Activated CD4-positive, alpha-beta T cell treated with anti-CD3 and anti-CD28 coated beads, Interleukin-2, amount 50 U/mL, for 16 hours (primary cell): ENCODE data around the gene CACUL1.

Source experiments
- DNase-seq: peaks from one replicate; pipeline ENCODE4 v3.0.0-alpha.2; 2020

Gene CACUL1

GRCh38 chr10:118732245-118733165 is 22.3 kb downstream of the CACUL1 start:
- DNase-seq = peak; percentile 18

GRCh38 chr10:118730756-118731456 is 23.9 kb downstream of the CACUL1 start:
- DNase-seq = no peak

GRCh38 chr10:118729641-118730258 is 25.0 kb downstream of the CACUL1 start:
- DNase-seq = peak; percentile 19

- DNase-seq = no peak
Measured at GRCh38 chr10:118729200-118729599, 25.6 kb downstream of the CACUL1 start.

- DNase-seq = no peak
Measured at GRCh38 chr10:118725886-118726500, 28.8 kb downstream of the CACUL1 start.

GRCh38 chr10:118723466-118723865 is 31.3 kb downstream of the CACUL1 start:
- no peak for DNase-seq

GRCh38 chr10:118721539-118721876 is 33.3 kb downstream of the CACUL1 start:
- DNase-seq = no peak

GRCh38 chr10:118720685-118721538 is 33.9 kb downstream of the CACUL1 start:
- DNase-seq = peak; percentile 64

- no peak for DNase-seq
Measured at GRCh38 chr10:118714366-118714765, 40.4 kb downstream of the CACUL1 start.

GRCh38 chr10:118712930-118713634 is 41.7 kb downstream of the CACUL1 start:
- DNase-seq = no peak

- DNase-seq = no peak
Measured at GRCh38 chr10:118712080-118712479, 42.7 kb downstream of the CACUL1 start.

- DNase-seq = no peak
Measured at GRCh38 chr10:118710487-118710886, 44.3 kb downstream of the CACUL1 start.

- no peak for DNase-seq
Measured at GRCh38 chr10:118708571-118708970, 46.2 kb downstream of the CACUL1 start.

- no peak for DNase-seq
Measured at GRCh38 chr10:118704711-118705110, 50.1 kb downstream of the CACUL1 start.

GRCh38 chr10:118701529-118702323 is 53.0 kb downstream of the CACUL1 start:
- no peak for DNase-seq

GRCh38 chr10:118698421-118698820 is 56.3 kb downstream of the CACUL1 start:
- DNase-seq = peak; percentile 92

- no peak for DNase-seq
Measured at GRCh38 chr10:118694848-118695247, 59.9 kb downstream of the CACUL1 start.

GRCh38 chr10:118692872-118693271 is 61.9 kb downstream of the CACUL1 start:
- no peak for DNase-seq

- no peak for DNase-seq
Measured at GRCh38 chr10:118689070-118689858, 65.5 kb downstream of the CACUL1 start.

- no peak for DNase-seq
Measured at GRCh38 chr10:118687472-118687871, 67.3 kb downstream of the CACUL1 start.
